PFSK-1 (cell line): ENCODE results near the gene IL24.

Experiments
- POLR2AphosphoS5 ChIP-seq: IDR thresholded peaks from 2 replicates; pipeline ENCODE4 v1.6.1; 2012; ENCODE audit warnings: low read depth, mild to moderate bottlenecking, control low read depth, low read length, moderate library complexity
- TAF1 ChIP-seq: IDR thresholded peaks from 2 replicates; pipeline ENCODE4 v1.6.1; 2012; ENCODE audit warnings: low read length, control low read depth, borderline replicate concordance; ENCODE audit not compliant: insufficient read depth
- TF ChIP-seq, protein P1 (sequence below), 2 experiments: IDR thresholded peaks; 2 replicates each; pipeline versions ENCODE4 v1.6.1 to v1.8.0; 2011 to 2012; ENCODE audit warnings: low read depth in 2 of 2, low read length in 2 of 2, control low read depth in 1 of 2, inconsistent platforms in 1 of 2, mild to moderate bottlenecking in 1 of 2, moderate library complexity in 1 of 2; ENCODE audit not compliant: insufficient read depth in 1 of 2

DNA sequence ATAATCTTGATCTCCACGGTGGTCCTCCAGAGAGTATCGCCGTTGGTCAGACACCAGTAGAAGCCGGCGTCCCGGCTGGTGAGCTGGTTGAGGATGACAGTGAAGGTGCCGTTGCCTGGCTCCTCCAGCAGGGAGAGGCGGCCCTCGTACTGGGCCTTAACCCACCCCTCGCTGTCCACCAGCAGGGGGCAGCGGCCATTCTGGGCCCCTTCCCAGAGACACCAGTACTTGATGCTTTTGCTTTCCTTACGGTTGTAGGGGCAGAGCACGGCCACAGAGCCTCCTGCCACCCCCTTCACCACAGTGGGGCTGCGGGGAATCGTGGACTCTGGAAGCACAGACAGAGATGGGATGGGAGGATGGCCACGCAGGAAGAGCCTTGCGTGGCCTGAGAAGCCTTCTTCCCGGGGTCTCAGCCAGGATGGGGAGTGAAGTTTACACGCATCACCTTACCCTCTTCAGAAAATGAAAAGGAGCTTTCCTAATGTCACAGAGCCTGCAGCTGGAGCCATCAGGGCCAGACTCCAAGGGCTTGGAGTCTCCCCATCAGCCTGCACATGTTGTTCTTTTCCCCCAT is 38.3 kb downstream of the IL24 start:
- TF ChIP-seq, protein P1, sequence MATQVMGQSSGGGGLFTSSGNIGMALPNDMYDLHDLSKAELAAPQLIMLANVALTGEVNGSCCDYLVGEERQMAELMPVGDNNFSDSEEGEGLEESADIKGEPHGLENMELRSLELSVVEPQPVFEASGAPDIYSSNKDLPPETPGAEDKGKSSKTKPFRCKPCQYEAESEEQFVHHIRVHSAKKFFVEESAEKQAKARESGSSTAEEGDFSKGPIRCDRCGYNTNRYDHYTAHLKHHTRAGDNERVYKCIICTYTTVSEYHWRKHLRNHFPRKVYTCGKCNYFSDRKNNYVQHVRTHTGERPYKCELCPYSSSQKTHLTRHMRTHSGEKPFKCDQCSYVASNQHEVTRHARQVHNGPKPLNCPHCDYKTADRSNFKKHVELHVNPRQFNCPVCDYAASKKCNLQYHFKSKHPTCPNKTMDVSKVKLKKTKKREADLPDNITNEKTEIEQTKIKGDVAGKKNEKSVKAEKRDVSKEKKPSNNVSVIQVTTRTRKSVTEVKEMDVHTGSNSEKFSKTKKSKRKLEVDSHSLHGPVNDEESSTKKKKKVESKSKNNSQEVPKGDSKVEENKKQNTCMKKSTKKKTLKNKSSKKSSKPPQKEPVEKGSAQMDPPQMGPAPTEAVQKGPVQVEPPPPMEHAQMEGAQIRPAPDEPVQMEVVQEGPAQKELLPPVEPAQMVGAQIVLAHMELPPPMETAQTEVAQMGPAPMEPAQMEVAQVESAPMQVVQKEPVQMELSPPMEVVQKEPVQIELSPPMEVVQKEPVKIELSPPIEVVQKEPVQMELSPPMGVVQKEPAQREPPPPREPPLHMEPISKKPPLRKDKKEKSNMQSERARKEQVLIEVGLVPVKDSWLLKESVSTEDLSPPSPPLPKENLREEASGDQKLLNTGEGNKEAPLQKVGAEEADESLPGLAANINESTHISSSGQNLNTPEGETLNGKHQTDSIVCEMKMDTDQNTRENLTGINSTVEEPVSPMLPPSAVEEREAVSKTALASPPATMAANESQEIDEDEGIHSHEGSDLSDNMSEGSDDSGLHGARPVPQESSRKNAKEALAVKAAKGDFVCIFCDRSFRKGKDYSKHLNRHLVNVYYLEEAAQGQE (IDR thresholded peaks at IDR 0.05; ENCODE audit: insufficient read depth in 1 of 2, low read depth in 2 of 2, low read length in 2 of 2), result no peak
- TF ChIP-seq POLR2AphosphoS5 (no peak), TAF1 (no peak)
